Breast epithelium (tissue), 3 donors: ENCODE measurements around the gene THY1.

Experiments used
- CTCF ChIP-seq, 3 donors: fragments of 450-650 bp; IDR thresholded peaks; one replicate each; pipeline ENCODE4 v1.5.1; 2016 to 2017; ENCODE audit warnings: antibody characterized with exemption in 3 of 3, mild to moderate bottlenecking in 3 of 3, moderate library complexity in 3 of 3
- POLR2A ChIP-seq: fragments of 450-650 bp; IDR thresholded peaks from one replicate; pipeline ENCODE4 v1.6.1; 2016; ENCODE audit warnings: antibody characterized with exemption, mild to moderate bottlenecking, moderate library complexity

GRCh38 chr11:119424775-119425174, 1.8 kb upstream of the THY1 start:
- no peak for TF ChIP-seq POLR2A
- TF ChIP-seq CTCF (IDR thresholded peaks at IDR 0.05): no peak
